IMR-90 (cell line): ENCODE data around the gene C1orf105. TPM values are rescaled to one million over a fixed set of nuclear protein-coding genes. Genes with fewer than 3 reads are reported as not detected.

Experiments
- ATAC-seq: fragments of 200-7000 bp; cut with Tn5 transposase; 2 replicates; pipeline ENCODE4 v1.9.1; 2020; ENCODE audit warnings: low read depth, mild to moderate bottlenecking, moderate library complexity
- BruUV-seq: library from RNA; stranded (reverse); fragments of 400-500 nt; replicated peaks from 2 replicates; lab custom pipeline; 2021; lab: Mats Ljungman, UMichigan
- CTCF ChIA-PET: fragments of 300-600 bp; formaldehyde crosslinking; extraction: SDS; loops from one replicate; lab custom pipeline; 2021; ENCODE audit warnings: antibody characterized with exemption; lab: Yijun Ruan, JAX
- POLR2A ChIA-PET: fragments of 300-600 bp; sonication (Branson Sonifier 250); formaldehyde crosslinking; loops from one replicate; lab custom pipeline; 2022; ENCODE audit warnings: antibody characterized with exemption; ENCODE audit not compliant: unreplicated experiment; lab: Charles Lee
- DNase-seq: peaks from one replicate; pipeline ENCODE4 v3.0.0; 2013
- H2AFZ ChIP-seq: replicated peaks from 2 replicates; pipeline ENCODE3; 2013; ENCODE audit warnings: low read length, mild to moderate bottlenecking; ENCODE audit not compliant: poor library complexity
- H2AK5ac ChIP-seq: 2 replicates; pipeline ENCODE4 v1.6.1; 2013; ENCODE audit warnings: low read depth, low read length, inconsistent platforms
- H2AK9ac ChIP-seq: replicated peaks from 2 replicates; pipeline ENCODE3; 2013; ENCODE audit warnings: mild to moderate bottlenecking, low read depth, low read length, moderate library complexity; ENCODE audit not compliant: poor library complexity
- H2BK120ac ChIP-seq: 2 replicates; pipeline ENCODE4 v1.6.1; 2013; ENCODE audit warnings: low read depth, low read length, inconsistent platforms
- H2BK15ac ChIP-seq: 3 replicates; pipeline ENCODE4 v1.6.1; 2013; ENCODE audit warnings: low read depth, low read length, inconsistent platforms
- H2BK20ac ChIP-seq: 2 replicates; pipeline ENCODE4 v1.6.1; 2013; ENCODE audit warnings: low read depth, mild to moderate bottlenecking, inconsistent platforms, low read length, moderate library complexity
- H2BK5ac ChIP-seq: 2 replicates; pipeline ENCODE4 v1.6.1; 2013; ENCODE audit warnings: mild to moderate bottlenecking, low read depth, low read length, inconsistent platforms; ENCODE audit not compliant: poor library complexity, severe bottlenecking
- H3K14ac ChIP-seq: replicated peaks from 2 replicates; pipeline ENCODE4 v1.6.1; 2013; ENCODE audit warnings: low read depth, low read length, inconsistent platforms
- H3K18ac ChIP-seq: 2 replicates; pipeline ENCODE4 v1.6.1; 2013; ENCODE audit warnings: low read depth, low read length, control low read depth
- H3K23ac ChIP-seq: 2 replicates; pipeline ENCODE4 v1.6.1; 2013; ENCODE audit warnings: low read depth, low read length, inconsistent platforms
- H3K27ac ChIP-seq: 2 replicates; pipeline ENCODE4 v1.5.1; 2013; ENCODE audit warnings: mild to moderate bottlenecking, control low read depth, low read length; ENCODE audit not compliant: insufficient read depth
- H3K27me3 ChIP-seq: 2 replicates; pipeline ENCODE4 v1.6.1; 2013; ENCODE audit warnings: low read length; ENCODE audit not compliant: control insufficient read depth, insufficient read depth
- H3K36me3 ChIP-seq: 2 replicates; pipeline ENCODE4 v1.6.1; 2013; ENCODE audit warnings: low read length, mixed read lengths; ENCODE audit not compliant: control insufficient read depth, insufficient read depth
- H3K4ac ChIP-seq: 2 replicates; pipeline ENCODE4 v1.6.1; 2013; ENCODE audit warnings: low read depth, low read length, inconsistent platforms
- H3K4me1 ChIP-seq: 2 replicates; pipeline ENCODE4 v1.6.1; 2013; ENCODE audit warnings: low read length, mixed read lengths; ENCODE audit not compliant: control insufficient read depth, insufficient read depth
- H3K4me2 ChIP-seq: 2 replicates; pipeline ENCODE4 v1.6.1; 2013; ENCODE audit warnings: low read depth, mild to moderate bottlenecking, control low read depth, low read length, moderate library complexity
- H3K4me3 ChIP-seq: 2 replicates; pipeline ENCODE4 v1.5.1; 2013; ENCODE audit warnings: low read depth, mild to moderate bottlenecking, control low read depth, low read length, moderate library complexity; ENCODE audit not compliant: insufficient read depth
- H3K56ac ChIP-seq: 2 replicates; pipeline ENCODE4 v1.6.1; 2013; ENCODE audit warnings: low read length, inconsistent platforms; ENCODE audit not compliant: insufficient read depth; ENCODE audit errors: extremely low read depth
- H3K79me1 ChIP-seq, 2 experiments: 2 replicates each; pipeline ENCODE4 v1.6.1; 2013; ENCODE audit warnings: low read length in 2 of 2, inconsistent platforms in 1 of 2, low read depth in 1 of 2
- H3K9ac ChIP-seq: 2 replicates; pipeline ENCODE4 v1.6.1; 2013; ENCODE audit warnings: low read depth, low read length, control low read depth
- H3K9me1 ChIP-seq: 2 replicates; pipeline ENCODE4 v1.6.1; 2013; ENCODE audit warnings: low read length, inconsistent platforms; ENCODE audit not compliant: insufficient read depth
- H3K9me3 ChIP-seq: 2 replicates; pipeline ENCODE4 v1.6.1; 2013; ENCODE audit warnings: low read length; ENCODE audit not compliant: control insufficient read depth, insufficient read depth
- H4K20me1 ChIP-seq: 2 replicates; pipeline ENCODE4 v1.6.1; 2013; ENCODE audit warnings: low read length, inconsistent platforms; ENCODE audit not compliant: insufficient read depth
- H4K5ac ChIP-seq: 2 replicates; pipeline ENCODE4 v1.6.1; 2013; ENCODE audit warnings: mild to moderate bottlenecking, low read depth, low read length, control low read depth
- H4K8ac ChIP-seq, 2 experiments: 2 replicates each; pipeline ENCODE4 v1.6.1; 2013; ENCODE audit warnings: low read depth in 2 of 2, low read length in 2 of 2, control low read depth in 1 of 2, inconsistent platforms in 1 of 2
- H4K91ac ChIP-seq: 2 replicates; pipeline ENCODE4 v1.6.1; 2013; ENCODE audit warnings: low read depth, low read length, inconsistent platforms; ENCODE audit not compliant: insufficient read depth
- BHLHE40 ChIP-seq: fragments of 150-350 bp; IDR thresholded peaks from 2 replicates; pipeline ENCODE4 v1.6.1; 2016; ENCODE audit warnings: mild to moderate bottlenecking, low read depth, low read length
- CEBPB ChIP-seq: IDR thresholded peaks from 2 replicates; pipeline ENCODE4 v1.6.1; 2012; ENCODE audit warnings: low read depth, low read length, improper control_type of control experiment
- CHD1 ChIP-seq: IDR thresholded peaks from 2 replicates; pipeline ENCODE4 v1.6.1; 2012; ENCODE audit warnings: low read depth, low read length, improper control_type of control experiment
- FOS ChIP-seq: fragments of 150-350 bp; IDR thresholded peaks from 2 replicates; pipeline ENCODE4 v1.6.1; 2016; ENCODE audit warnings: low read depth, low read length
- MAZ ChIP-seq: IDR thresholded peaks from 2 replicates; pipeline ENCODE4 v1.6.1; 2012; ENCODE audit warnings: low read depth, mild to moderate bottlenecking, low read length, improper control_type of control experiment, moderate library complexity, borderline replicate concordance
- MXI1 ChIP-seq: IDR thresholded peaks from 2 replicates; pipeline ENCODE4 v1.6.1; 2012; ENCODE audit warnings: low read depth, mild to moderate bottlenecking, low read length, moderate library complexity, borderline replicate concordance
- NFE2L2 ChIP-seq: fragments of 150-350 bp; IDR thresholded peaks from 2 replicates; pipeline ENCODE4 v1.6.1; 2016; ENCODE audit warnings: low read depth, mild to moderate bottlenecking, low read length
- POLR2A ChIP-seq: IDR thresholded peaks from 2 replicates; pipeline ENCODE4 v1.6.1; 2012; ENCODE audit warnings: mild to moderate bottlenecking, low read depth, low read length
- RAD21 ChIP-seq: IDR thresholded peaks from 2 replicates; pipeline ENCODE4 v1.6.1; 2012; ENCODE audit warnings: low read length, improper control_type of control experiment
- RCOR1 ChIP-seq: IDR thresholded peaks from 2 replicates; pipeline ENCODE4 v1.6.1; 2012; ENCODE audit warnings: mild to moderate bottlenecking, low read length, improper control_type of control experiment; ENCODE audit not compliant: insufficient replicate concordance
- RFX5 ChIP-seq: IDR thresholded peaks from 2 replicates; pipeline ENCODE4 v1.8.0; 2012; ENCODE audit warnings: low read depth, mild to moderate bottlenecking, low read length, moderate library complexity
- SMC3 ChIP-seq: fragments of 150-350 bp; IDR thresholded peaks from 2 replicates; pipeline ENCODE4 v1.6.1; 2016; ENCODE audit warnings: low read depth, mild to moderate bottlenecking, antibody characterized with exemption, low read length, moderate library complexity
- WGBS, 2 experiments: methylation state at CpG; one replicate each; pipeline versions ENCODE4 v1.1.5 to v1.1.7; 2013; ENCODE audit warnings: missing lambda C conversion rate in 2 of 2; ENCODE audit not compliant: insufficient read length in 1 of 2; ENCODE audit errors: extremely low coverage in 2 of 2; 5-methylcytosine and 5-hydroxymethylcytosine counted together
- dilution Hi-C: fragments of 300-500 bp; cut with HindIII; formaldehyde crosslinking; loops from one replicate; pipeline ENCODE4 v1.14.3; 2018; ENCODE audit warnings: low sequenced_read_pairs; ENCODE audit not compliant: unreplicated experiment
- in situ Hi-C: fragments of 300-500 bp; cut with MboI; formaldehyde crosslinking; loops from 3 replicates; pipeline ENCODE4 v1.14.3; 2019; ENCODE audit warnings: low sequenced_read_pairs, inconsistent platforms, mixed read lengths
- intact Hi-C: fragments of 100-400 bp; cut with micrococcal nuclease; formaldehyde crosslinking; loops from 2 replicates; pipeline ENCODE4 v1.10.0; 2022
- polyA plus RNA-seq, 3 experiments: library from polyadenylated mRNA; depleted of rRNA; stranded (reverse); fragments of >200 nt; gene quantifications; 2 replicates each; pipeline ENCODE4 v1.2.3, GENCODE V29; 2012; ENCODE audit warnings: low replicate concordance in 1 of 3
- total RNA-seq: library from RNA; depleted of rRNA; stranded (reverse); fragments of >200 nt; gene quantifications from 2 replicates; pipeline ENCODE4 v1.2.3, GENCODE V29; 2012
- TF ChIP-seq, protein P1 (sequence below): fragments of 150-350 bp; IDR thresholded peaks from 2 replicates; pipeline ENCODE4 v1.6.1; 2017; ENCODE audit warnings: mild to moderate bottlenecking, antibody characterized with exemption, low read length, low read depth
- TF ChIP-seq, protein P2 (sequence below): conservative IDR thresholded peaks from 2 replicates; pipeline ENCODE4 v1.5.1; 2012; ENCODE audit warnings: mild to moderate bottlenecking, low read depth, low read length, improper control_type of control experiment

The C1orf105 gene
- total and polyA plus RNA-seq, 2 of the 4 experiments (the other 2 are of a cell fraction) = not detected

DNA sequence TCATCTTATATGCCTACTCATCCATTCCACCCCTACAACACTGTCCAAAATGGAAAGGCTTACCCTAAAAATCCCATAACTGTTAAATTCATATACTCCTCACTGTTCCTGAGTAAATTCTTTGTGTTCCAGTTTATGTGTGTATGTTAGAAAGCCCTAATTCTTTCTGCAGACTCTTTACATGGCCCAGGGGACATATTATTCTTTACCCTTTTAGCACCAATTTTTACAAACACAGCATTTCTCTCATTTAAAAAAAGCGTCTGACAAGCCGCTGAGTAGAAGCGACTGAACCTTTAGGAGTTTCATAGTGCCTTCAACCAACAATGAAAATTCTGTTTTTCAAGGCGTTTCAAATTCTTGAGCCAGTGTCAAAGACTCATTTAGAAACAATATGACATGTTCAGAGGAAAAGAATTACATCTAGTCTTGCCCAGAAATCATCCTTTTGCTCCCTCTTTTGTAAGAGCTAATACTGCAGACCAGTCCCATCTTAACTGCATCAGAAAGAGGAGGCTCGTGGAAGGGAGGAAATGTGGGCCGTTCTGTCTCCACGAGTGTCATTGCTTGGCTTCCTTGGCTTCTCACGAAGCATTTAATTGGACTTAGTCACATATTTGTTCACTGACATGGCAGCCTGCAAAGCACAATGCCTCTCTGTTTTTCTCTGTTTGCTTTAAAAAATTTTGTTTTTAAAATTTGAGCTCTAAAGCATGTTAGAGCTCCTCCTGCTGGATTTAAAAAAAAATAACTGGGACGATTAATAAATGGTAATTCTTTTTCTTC, 21.3 kb upstream of the C1orf105 start:
- DNase-seq = peak; percentile 92
- TF ChIP-seq CEBPB (0 out of 2 replicates have a peak, but pooled peaks have one; percentile 23), SMC3 (peak; percentile 92), MAZ (peak; percentile 48; the same call in 1 of the 2 replicates), RFX5 (no peak), FOS (no peak; the same call in 1 of the 2 replicates), CHD1 (0 out of 2 replicates have a peak, but pooled peaks have one; percentile 55), POLR2A (0 out of 2 replicates have a peak, but pooled peaks have one; percentile 27), NFE2L2 (no peak), RCOR1 (no peak), RAD21 (peak; percentile 82), BHLHE40 (peak; percentile 23; the same call in 1 of the 2 replicates), MXI1 (peak; percentile 79; the same call in 1 of the 2 replicates)
- TF ChIP-seq, protein P1, sequence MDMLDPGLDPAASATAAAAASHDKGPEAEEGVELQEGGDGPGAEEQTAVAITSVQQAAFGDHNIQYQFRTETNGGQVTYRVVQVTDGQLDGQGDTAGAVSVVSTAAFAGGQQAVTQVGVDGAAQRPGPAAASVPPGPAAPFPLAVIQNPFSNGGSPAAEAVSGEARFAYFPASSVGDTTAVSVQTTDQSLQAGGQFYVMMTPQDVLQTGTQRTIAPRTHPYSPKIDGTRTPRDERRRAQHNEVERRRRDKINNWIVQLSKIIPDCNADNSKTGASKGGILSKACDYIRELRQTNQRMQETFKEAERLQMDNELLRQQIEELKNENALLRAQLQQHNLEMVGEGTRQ = no peak
- TF ChIP-seq, protein P2, sequence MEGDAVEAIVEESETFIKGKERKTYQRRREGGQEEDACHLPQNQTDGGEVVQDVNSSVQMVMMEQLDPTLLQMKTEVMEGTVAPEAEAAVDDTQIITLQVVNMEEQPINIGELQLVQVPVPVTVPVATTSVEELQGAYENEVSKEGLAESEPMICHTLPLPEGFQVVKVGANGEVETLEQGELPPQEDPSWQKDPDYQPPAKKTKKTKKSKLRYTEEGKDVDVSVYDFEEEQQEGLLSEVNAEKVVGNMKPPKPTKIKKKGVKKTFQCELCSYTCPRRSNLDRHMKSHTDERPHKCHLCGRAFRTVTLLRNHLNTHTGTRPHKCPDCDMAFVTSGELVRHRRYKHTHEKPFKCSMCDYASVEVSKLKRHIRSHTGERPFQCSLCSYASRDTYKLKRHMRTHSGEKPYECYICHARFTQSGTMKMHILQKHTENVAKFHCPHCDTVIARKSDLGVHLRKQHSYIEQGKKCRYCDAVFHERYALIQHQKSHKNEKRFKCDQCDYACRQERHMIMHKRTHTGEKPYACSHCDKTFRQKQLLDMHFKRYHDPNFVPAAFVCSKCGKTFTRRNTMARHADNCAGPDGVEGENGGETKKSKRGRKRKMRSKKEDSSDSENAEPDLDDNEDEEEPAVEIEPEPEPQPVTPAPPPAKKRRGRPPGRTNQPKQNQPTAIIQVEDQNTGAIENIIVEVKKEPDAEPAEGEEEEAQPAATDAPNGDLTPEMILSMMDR = peak; percentile 74

More for the DNA sequence above, 21.3 kb upstream of the C1orf105 start:
- intact Hi-C loops (loop anchor here (1.0 to 5.0 kb wide), 10 partner anchors 41 to 397 kb away; partner anchors contain the start of gene PIGC), dilution Hi-C loops (no loop called here), in situ Hi-C loops (loop anchor here (10.0 kb wide), 1 partner anchor 254 kb away; no protein-coding TSS in a partner anchor)
- Histone ChIP-seq H3K36me3 (no peaks in the 10 kb centered on the region), H3K4me2 (peak overlapping the region; percentile 21; the same call in 1 of the 2 replicates), H3K23ac (peak overlapping the region; percentile 38; the same call in 1 of the 2 replicates), H3K9ac (no peak overlapping the region), H4K5ac (peak overlapping the region; percentile 5; the same call in 1 of the 2 replicates), H3K56ac (peak overlapping the region; percentile 42), H3K14ac (0 out of 2 replicates have a peak overlapping the region, but pooled peaks have one; percentile 11), H2BK120ac (peak overlapping the region; percentile 67), H4K20me1 (no peaks in the 10 kb centered on the region), H4K91ac (peak overlapping the region; percentile 29; the same call in 1 of the 2 replicates), H2AK5ac (no peak overlapping the region), H3K18ac (peak overlapping the region; percentile 4), H3K27ac (peak overlapping the region; percentile 59; the same call in 1 of the 2 replicates), H3K4ac (peak overlapping the region; percentile 7; the same call in 1 of the 2 replicates), H2AFZ (peak overlapping the region; percentile 80), H2BK20ac (peak overlapping the region; percentile 32), H3K9me1 (no peaks in the 10 kb centered on the region), H3K4me3 (no peak overlapping the region), H2AK9ac (no peak overlapping the region), H3K79me1 (no peaks in the 10 kb centered on the region), H3K4me1 (peaks cover 3% of the 10 kb centered on the region), H2BK5ac (peak overlapping the region; percentile 61), H3K9me3 (no peaks in the 10 kb centered on the region), H4K8ac (peak overlapping the region; percentile 12 to 42; a peak in 2 of 4 replicates), H2BK15ac (peak overlapping the region; percentile 41; the same call in 1 of the 3 replicates), H3K27me3 (no peaks in the 10 kb centered on the region)
- CTCF ChIA-PET = interaction anchor here (0.6 to 2.2 kb wide), 8 partner anchors 18 to 397 kb away, joined by 3 to 8 read pairs (median 4); no protein-coding TSS in a partner anchor
- WGBS, 2 experiments = 0% methylated on average over 3 of the region's 9 CpGs; no CpG with 5 or more reads in 1 of the 2 experiments
- POLR2A ChIA-PET = interaction anchor here (0.6 to 2.2 kb wide), 3 partner anchors 15 to 258 kb away, joined by 3 to 12 read pairs (median 5); no protein-coding TSS in a partner anchor
- peak; percentile 88 for ATAC-seq
- BruUV-seq = no TSS peak
